Muscle of back (tissue), 13 donors: Measurements from ENCODE around the gene SAMD9. TPM values are rescaled to one million over a fixed set of nuclear protein-coding genes. Genes with fewer than 3 reads are reported as not detected.
A peak's percentile ranks its signal among the peaks of the same experiment; 100 is the strongest.
"Not testable (repeated sequence)": the region's sequence is repeated elsewhere in the genome, so short reads cannot be mapped to it uniquely, and the experiment has no call there.

Experiments used
- DNase-seq, 3 donors: peaks; one replicate each; pipeline versions ENCODE4 v3.0.0 to v3.0.0-alpha.2; 2013
- long read RNA-seq, 9 donors: transcript quantifications; one replicate each; lab custom pipeline, GENCODE V29; 2026
- polyA plus RNA-seq, 10 donors: library from polyadenylated mRNA; unstranded; fragments of 120-200 nt; gene quantifications; one replicate each; pipeline ENCODE4 v1.2.1, GENCODE V29; 2013; ENCODE audit not compliant: insufficient read length in 10 of 10

Gene SAMD9
- 1 to 10 TPM; 2.4 to 4.1 (median 3.2) TPM for polyA plus RNA-seq
- long read RNA-seq, donor 1, full-length matches to known transcripts, result 3 of 3 reads
- long read RNA-seq, donor 1, partial matches to known transcripts, result 0 of 3 reads
- long read RNA-seq, donor 1, other reads (novel, unspliced or antisense), result 0 of 3 reads
- long read RNA-seq, donor 2, full-length matches to known transcripts, result 1 of 1 reads
- long read RNA-seq, donor 2, partial matches to known transcripts, result 0 of 1 reads
- long read RNA-seq, donor 2, other reads (novel, unspliced or antisense), result 0 of 1 reads
- long read RNA-seq, donor 3, result 0 reads
- long read RNA-seq, donor 4, result 0 reads
- long read RNA-seq, donor 5, result 0 reads
- long read RNA-seq, donor 6, result 0 reads
- long read RNA-seq, donor 7, full-length matches to known transcripts, result 2 of 2 reads
- long read RNA-seq, donor 7, partial matches to known transcripts, result 0 of 2 reads
- long read RNA-seq, donor 7, other reads (novel, unspliced or antisense), result 0 of 2 reads
- long read RNA-seq, donor 8, result 0 reads
- long read RNA-seq, donor 9, result 0 reads

- peak; percentile 82 to 90 (median 83) for DNase-seq
Observed at GRCh38 chr7:93117852-93118530, at the start of gene SAMD9. TSS of gene SAMD9 (minus strand) at chr7:93117979. CDS start at chr7:93106097, 11,882 bp downstream.

GRCh38 chr7:93165447-93165846 lies 47.7 kb upstream of the SAMD9 start:
- no peak for DNase-seq

DNA sequence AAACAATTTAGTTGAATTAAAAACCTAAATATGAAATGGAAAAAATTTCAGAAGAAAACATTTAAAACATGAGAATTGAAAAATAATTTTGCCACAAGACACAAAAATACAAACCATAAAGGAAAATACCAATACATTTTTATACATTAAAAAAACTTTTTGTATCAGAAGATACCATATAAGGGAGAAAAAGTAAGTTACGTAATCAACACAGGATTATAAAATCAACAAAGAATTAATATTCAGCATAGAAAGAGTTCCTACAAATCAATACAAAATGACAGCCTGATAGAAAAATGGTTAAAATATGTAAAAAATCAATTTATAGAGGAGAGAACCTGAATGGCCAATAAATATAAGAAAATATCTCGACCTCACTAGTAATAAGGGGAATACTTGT lies 47.0 kb upstream of the SAMD9 start:
- no peak for DNase-seq

GRCh38 chr7:93161181-93161762 lies 43.5 kb upstream of the SAMD9 start:
- no peak for DNase-seq

DNA sequence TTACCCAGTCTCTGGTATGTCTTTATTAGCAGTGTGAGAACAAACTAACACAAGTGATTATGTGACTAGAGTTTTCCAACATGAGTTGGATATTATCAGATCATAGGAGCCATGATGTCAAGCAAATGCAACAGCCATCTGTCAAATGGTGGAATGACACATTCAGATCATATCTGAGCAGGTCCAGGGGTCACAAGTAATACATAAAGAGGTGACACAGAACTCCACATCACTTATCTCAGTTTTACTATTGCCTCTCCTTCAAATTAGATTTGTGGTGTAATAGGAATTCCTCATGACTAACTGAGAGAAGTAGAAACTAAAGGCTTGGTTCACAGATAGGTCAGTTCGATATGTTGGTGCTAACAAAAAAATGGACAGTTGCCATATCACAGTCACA lies 42.6 kb upstream of the SAMD9 start:
- no peak for DNase-seq

GRCh38 chr7:93159490-93159889 lies 41.7 kb upstream of the SAMD9 start:
- no peak for DNase-seq

DNA sequence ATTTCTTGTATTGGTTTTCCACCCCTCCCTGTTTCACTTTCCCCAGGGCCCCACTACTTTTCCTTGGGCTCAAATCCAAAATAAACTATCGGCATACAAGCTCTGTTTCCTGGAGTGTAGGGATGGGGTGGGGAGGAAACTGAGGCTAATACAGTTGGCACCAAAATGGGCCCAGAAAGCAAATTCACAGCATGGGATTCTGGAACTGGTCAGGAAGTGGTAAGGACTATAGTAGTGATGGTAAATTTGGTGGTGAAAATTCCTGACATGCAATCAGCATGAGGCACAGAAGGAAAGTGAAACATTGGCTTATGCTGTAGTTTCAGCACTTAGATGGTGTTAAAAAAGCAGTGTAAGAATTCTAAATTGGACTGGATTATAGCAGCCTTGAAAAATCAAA lies 39.1 kb upstream of the SAMD9 start:
- DNase-seq, result no peak

GRCh38 chr7:93150200-93150835 lies 32.5 kb upstream of the SAMD9 start:
- DNase-seq, result no peak

- no peak for DNase-seq
Observed at GRCh38 chr7:93148727-93149126, 30.9 kb upstream of the SAMD9 start.

DNA sequence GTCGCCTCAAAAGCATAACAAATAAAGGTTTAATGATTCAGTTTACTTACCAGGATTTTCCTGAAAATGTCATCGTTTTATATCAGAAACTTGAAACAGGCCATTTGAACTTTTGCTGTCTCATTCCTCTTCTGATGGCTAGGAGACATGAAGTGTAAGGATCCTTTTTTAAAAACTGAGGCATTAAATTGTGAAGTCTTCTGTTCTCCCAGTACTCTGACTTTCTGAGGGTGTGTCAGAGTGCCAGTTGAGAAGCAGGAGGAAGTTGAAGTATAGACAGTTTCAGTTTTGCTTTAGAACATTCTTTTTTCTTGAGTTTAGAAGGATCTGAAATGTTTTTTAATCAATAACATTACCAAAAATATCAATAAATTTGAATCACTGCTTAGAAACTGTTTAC lies 30.4 kb upstream of the SAMD9 start, which contains the start of gene SAMD9L:
TSS of gene SAMD9L (minus strand) at position 242 of the 400 bp plus-strand sequence. CDS start 12,414 bp downstream, outside the sequence.
- peak in 1 of 3 donors; percentile 48 for DNase-seq

DNA sequence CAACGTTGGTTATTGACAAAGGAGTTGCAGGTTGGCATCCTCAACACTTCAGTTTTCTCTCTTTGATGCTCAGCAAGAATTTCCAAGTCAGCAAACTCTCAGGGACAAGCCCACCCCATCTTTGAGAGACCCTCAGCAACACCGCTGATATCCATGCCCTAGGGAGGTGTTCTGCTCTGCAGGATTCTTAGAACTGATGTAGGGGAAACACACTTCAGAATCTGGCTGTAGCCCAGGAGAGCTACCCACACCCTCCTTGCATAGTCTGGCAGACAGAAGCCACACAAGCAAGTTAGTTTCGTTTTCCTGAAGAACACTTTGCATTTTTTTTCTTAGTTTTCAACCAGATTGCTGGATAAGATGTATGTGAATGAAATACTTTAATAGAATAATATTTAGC lies 29.6 kb upstream of the SAMD9 start:
- DNase-seq, result peak in 2 of 3 donors; percentile 41 to 70

DNA sequence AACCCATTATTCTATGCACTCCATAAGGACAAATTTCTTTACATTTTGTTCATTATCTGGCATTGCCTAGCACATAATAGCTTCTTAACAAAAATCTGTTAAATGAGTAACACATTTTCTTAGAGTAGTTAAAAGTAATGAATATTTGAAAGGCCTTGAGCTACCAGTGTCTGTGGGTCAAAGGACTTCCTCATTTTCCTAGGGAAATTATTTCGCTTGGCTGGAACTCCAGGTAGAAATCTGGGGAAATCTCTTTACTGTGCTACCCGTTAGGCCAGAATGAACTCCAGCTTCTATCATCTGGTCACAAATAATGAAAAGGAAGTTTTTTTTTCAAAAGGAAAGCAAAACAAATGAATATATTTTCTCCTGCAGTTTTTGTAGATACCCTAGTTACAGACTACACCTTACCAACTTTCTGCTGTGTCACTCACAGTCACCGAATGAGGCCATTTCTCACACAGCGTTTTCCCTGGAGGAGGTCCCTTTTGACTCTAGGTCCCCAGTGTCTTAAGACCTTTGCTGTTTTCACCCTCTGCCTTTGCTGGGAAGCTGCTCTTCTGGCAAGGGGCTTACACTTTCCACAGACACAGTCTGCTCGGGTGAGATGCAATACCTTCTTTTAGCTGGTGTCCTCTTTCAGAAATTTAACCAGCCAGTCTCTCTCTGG lies 28.8 kb upstream of the SAMD9 start:
- DNase-seq, result peak in 2 of 3 donors; percentile 49 to 61

GRCh38 chr7:93146036-93146435 lies 28.3 kb upstream of the SAMD9 start:
- DNase-seq, result peak in 1 of 3 donors; percentile 20

GRCh38 chr7:93145354-93145753 lies 27.6 kb upstream of the SAMD9 start:
- no peak for DNase-seq

DNA sequence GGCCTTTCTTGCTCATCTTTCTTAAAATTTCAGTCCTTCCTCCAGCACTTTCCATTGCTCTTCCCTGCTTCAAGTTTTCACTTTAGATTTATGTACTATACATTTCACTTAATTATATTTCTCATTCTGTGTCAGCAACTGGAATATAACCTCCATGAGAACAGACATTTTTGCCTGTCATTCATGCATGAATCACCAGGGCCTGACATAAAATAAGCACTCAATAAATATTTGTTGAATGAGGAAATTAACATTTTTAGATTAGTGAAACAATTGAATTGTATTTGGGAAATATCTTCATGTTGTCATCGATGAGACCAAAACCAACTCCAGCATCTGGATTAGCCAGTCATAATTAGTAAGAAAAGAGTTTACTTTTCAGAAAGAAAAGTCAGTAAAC lies 24.3 kb upstream of the SAMD9 start:
- no peak for DNase-seq

DNA sequence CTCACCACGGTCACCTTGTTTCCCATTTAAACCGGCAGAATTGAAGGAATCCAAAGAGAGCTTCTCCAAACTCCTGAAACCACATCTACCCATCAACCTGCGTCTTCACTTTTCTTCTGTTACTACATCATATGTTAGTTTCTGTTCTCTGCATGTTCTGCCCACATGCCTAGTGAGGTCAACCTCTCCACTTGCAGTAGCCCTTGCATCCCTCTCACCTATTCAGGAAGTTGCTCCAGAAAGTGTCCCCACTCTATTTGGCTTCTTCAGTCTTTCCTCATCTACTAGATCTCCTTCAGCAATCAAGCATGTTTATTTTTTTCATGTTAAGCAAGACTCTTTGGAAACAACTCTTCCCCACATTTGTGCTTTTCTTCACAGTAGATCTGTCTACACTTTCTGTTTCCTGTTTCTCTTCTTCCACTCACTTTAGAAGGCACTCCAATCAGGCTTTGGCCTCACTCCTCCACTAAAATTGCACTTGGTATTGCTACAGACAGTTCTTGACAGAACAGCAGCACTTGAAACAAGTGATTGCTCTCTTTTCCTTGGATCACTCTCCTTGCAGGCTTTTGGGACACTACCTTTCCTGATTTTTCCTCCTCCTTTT lies 22.9 kb upstream of the SAMD9 start:
- DNase-seq, result no peak

DNA sequence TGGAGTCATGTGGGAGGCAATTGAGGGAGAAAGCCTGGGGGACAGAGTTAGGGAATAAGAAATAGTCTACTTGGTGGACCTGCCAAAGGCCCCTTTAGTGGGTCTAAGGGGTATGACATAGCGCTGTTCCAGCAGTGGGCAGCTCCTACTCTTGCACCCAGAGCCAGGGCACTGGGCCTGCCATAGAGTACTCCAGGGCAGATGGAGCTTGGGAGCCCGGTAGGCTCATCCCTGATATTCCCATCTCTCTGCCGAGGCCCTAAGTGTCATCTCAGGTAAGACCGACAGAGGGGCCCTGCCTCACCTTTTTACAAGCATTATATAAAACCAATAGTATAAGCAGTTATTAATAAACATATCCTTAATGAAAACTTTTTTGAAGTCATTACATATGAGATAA lies 20.8 kb upstream of the SAMD9 start:
- no peak for DNase-seq

DNA sequence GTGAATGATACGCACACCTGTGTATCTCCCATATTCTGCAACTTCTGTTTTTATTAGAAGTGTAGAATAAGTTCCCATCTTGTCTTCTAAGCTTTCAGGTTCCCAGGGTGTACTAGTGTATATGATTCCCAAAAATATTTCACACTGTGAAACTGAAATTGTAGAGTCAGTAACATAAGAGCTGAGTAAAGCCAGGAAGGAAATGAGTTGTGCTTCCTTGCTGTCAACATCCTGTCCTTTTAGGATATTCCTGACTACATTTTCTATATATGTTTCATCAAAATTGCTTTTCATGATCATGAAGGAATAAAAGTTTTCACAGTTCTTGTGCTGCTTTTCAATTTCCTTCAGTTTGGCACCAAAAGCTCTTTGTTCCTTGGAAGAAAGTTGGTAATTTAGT lies 15.2 kb upstream of the SAMD9 start:
- no peak for DNase-seq

GRCh38 chr7:93132216-93132615 lies 14.4 kb upstream of the SAMD9 start:
- DNase-seq, result no peak

GRCh38 chr7:93126954-93127353 lies 9.2 kb upstream of the SAMD9 start:
- not testable (repeated sequence) for DNase-seq

- DNase-seq, result not testable (repeated sequence)
Observed at GRCh38 chr7:93123532-93123931, 5.8 kb upstream of the SAMD9 start.
